Neuronal stem cell (in vitro differentiated cells): ENCODE measurements around the gene MCU.
"Not testable (repeated sequence)": the region's sequence is repeated elsewhere in the genome, so short reads cannot be mapped to it uniquely, and the experiment has no call there.

ENCODE experiments used
- DNase-seq: peaks from one replicate; pipeline ENCODE4 v3.0.0-alpha.2; 2013; ENCODE audit warnings: low spot score
- H2AFZ ChIP-seq: one replicate; pipeline ENCODE4 v1.6.1; 2013; ENCODE audit warnings: mild to moderate bottlenecking, low read length, inconsistent platforms
- H2AK5ac ChIP-seq: 2 replicates; pipeline ENCODE4 v1.6.1; 2013; ENCODE audit warnings: low read depth, mild to moderate bottlenecking, inconsistent platforms, low read length, moderate library complexity, mixed read lengths
- H2BK120ac ChIP-seq: 2 replicates; pipeline ENCODE4 v1.6.1; 2013; ENCODE audit warnings: low read depth, mild to moderate bottlenecking, inconsistent platforms, low read length, moderate library complexity, mixed read lengths
- H2BK12ac ChIP-seq: one replicate; pipeline ENCODE4 v1.6.1; 2013; ENCODE audit warnings: low read length, inconsistent platforms
- H2BK15ac ChIP-seq: 2 replicates; pipeline ENCODE4 v1.6.1; 2013; ENCODE audit warnings: mild to moderate bottlenecking, low read length, inconsistent platforms, mixed read lengths
- H2BK5ac ChIP-seq: one replicate; pipeline ENCODE4 v1.6.1; 2013; ENCODE audit warnings: inconsistent platforms, mild to moderate bottlenecking, low read length, moderate library complexity
- H3K14ac ChIP-seq: one replicate; pipeline ENCODE4 v1.6.1; 2013; ENCODE audit warnings: low read length, inconsistent platforms
- H3K18ac ChIP-seq: 2 replicates; pipeline ENCODE4 v1.6.1; 2013; ENCODE audit warnings: low read length, inconsistent platforms
- H3K23ac ChIP-seq: 2 replicates; pipeline ENCODE4 v1.6.1; 2013; ENCODE audit warnings: low read depth, mild to moderate bottlenecking, mixed read lengths, low read length, inconsistent platforms; ENCODE audit not compliant: poor library complexity
- H3K27ac ChIP-seq: replicated peaks from 3 replicates; pipeline ENCODE4 v1.5.1; 2013; ENCODE audit warnings: low read length, inconsistent platforms
- H3K27me3 ChIP-seq, 3 experiments: 2 replicates each; pipeline ENCODE4 v1.6.1; 2013; ENCODE audit warnings: low read length in 3 of 3, mild to moderate bottlenecking in 2 of 3, inconsistent platforms in 1 of 3, low read depth in 1 of 3, mixed read lengths in 1 of 3, moderate library complexity in 1 of 3; ENCODE audit not compliant: control insufficient read depth in 3 of 3, insufficient read depth in 3 of 3
- H3K36me3 ChIP-seq, 2 donors: replicated peaks in 1 of 2; 2 replicates each; pipeline ENCODE4 v1.6.1; 2013; ENCODE audit warnings: low read length in 2 of 2; ENCODE audit not compliant: control insufficient read depth in 2 of 2, insufficient read depth in 2 of 2
- H3K4ac ChIP-seq: 2 replicates; pipeline ENCODE4 v1.6.1; 2013; ENCODE audit warnings: inconsistent platforms, mild to moderate bottlenecking, low read length, moderate library complexity
- H3K4me1 ChIP-seq, 2 donors: 1 replicate in 1 of 2; 2 replicates in 1 of 2; pipeline ENCODE4 v1.6.1; 2013; ENCODE audit warnings: low read length in 2 of 2, low read depth in 1 of 2; ENCODE audit not compliant: control insufficient read depth in 2 of 2, insufficient read depth in 1 of 2
- H3K4me2 ChIP-seq: one replicate; pipeline ENCODE4 v1.6.1; 2013; ENCODE audit warnings: mild to moderate bottlenecking, low read length, inconsistent platforms; ENCODE audit not compliant: insufficient read depth, poor library complexity, severe bottlenecking
- H3K4me3 ChIP-seq, 2 donors: 2 replicates each; pipeline ENCODE4 v1.5.1; 2013; ENCODE audit warnings: low read length in 2 of 2, mild to moderate bottlenecking in 2 of 2, inconsistent platforms in 1 of 2, moderate library complexity in 1 of 2
- H3K79me1 ChIP-seq: one replicate; pipeline ENCODE4 v1.6.1; 2013; ENCODE audit warnings: low read depth, mild to moderate bottlenecking, inconsistent platforms, low read length, moderate library complexity
- H3K9ac ChIP-seq: one replicate; pipeline ENCODE4 v1.6.1; 2013; ENCODE audit warnings: mild to moderate bottlenecking, low read depth, low read length, inconsistent platforms; ENCODE audit not compliant: poor library complexity
- H3K9me3 ChIP-seq, 2 donors: replicated peaks in 1 of 2; 2 replicates each; pipeline versions ENCODE3 to v1.6.1; 2013; ENCODE audit warnings: low read length in 2 of 2, mild to moderate bottlenecking in 2 of 2, inconsistent platforms in 1 of 2, low read depth in 1 of 2, mixed read lengths in 1 of 2, moderate library complexity in 1 of 2; ENCODE audit not compliant: control insufficient read depth in 2 of 2, insufficient read depth in 1 of 2
- H4K8ac ChIP-seq: one replicate; pipeline ENCODE4 v1.6.1; 2013; ENCODE audit warnings: low read depth, mild to moderate bottlenecking, inconsistent platforms, low read length, moderate library complexity
- H4K91ac ChIP-seq: one replicate; pipeline ENCODE4 v1.6.1; 2013; ENCODE audit warnings: low read length, low read depth, mild to moderate bottlenecking, inconsistent platforms; ENCODE audit not compliant: poor library complexity
- WGBS, 2 donors: extraction: QIAGEN DNeasy Blood & Tissue Kit; methylation state at CpG; one replicate each; pipeline ENCODE4 v1.1.7; 2013; ENCODE audit warnings: missing lambda C conversion rate in 2 of 2, mixed read lengths in 1 of 2; ENCODE audit not compliant: insufficient read length in 2 of 2, insufficient replicate concordance in 1 of 2; ENCODE audit errors: extremely low coverage in 2 of 2; 5-methylcytosine and 5-hydroxymethylcytosine counted together

MCU gene

DNA sequence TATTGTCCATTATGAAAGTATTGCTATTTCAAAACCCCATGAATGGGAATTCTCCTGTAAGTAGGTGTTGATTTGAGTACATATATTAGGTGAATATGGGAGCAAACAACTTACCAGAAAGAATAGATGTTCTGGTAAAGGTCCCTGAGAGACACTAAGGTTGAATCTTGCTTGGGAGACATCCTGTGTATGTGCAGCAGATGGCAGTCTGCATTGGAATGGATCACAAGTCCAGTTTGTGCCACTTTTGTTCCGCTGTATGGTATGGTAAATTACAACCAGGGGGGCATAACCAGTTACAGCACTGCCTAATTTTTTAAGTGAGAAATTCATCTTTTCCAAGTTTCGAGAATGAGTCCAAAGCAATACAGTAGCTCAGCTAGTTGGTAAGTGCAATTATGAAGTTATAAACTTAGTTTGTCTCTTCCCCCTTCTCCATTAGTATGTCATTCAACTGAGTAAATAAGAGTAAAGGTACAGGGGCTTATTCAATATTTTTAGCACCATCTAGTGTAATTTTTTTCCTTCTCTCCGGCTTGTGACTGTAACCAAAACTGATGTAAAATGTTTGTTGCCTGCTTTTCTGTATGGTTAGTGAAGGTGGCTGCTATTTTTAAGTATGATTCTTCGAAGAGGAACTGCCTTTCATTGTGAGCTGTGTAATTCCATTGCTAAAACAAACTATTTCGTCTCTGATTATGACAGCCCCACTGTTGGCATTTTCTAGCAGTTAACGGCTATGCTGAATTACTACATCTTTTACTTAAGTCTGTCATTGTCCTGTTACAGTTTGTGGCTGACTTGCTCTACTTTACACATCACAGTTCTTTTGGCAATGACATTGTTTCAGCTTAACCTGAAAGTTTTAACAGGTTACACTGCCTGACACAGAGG lies 2.8 kb downstream of the MCU start:
- no peak for DNase-seq
- no peak overlapping the region for H3K14ac ChIP-seq
- H4K91ac ChIP-seq: no peak overlapping the region
- H3K18ac ChIP-seq: no peak overlapping the region
- peaks cover 0 to 2% (median 0%) of the 10 kb centered on the region in 3 experiments for H3K27me3 ChIP-seq
- H3K4me3 ChIP-seq: no peak overlapping the region
- H3K9me3 ChIP-seq: no peaks in the 10 kb centered on the region
- WGBS, 2 donors: no CpG with 5 or more reads among the region's 6 CpGs
- no peak overlapping the region for H3K27ac ChIP-seq
- H4K8ac ChIP-seq: no peak overlapping the region
- no peak overlapping the region for H2BK15ac ChIP-seq
- no peak overlapping the region for H3K23ac ChIP-seq
- no peak overlapping the region for H3K9ac ChIP-seq
- peaks cover 8% of the 10 kb centered on the region for H3K79me1 ChIP-seq
- no peak overlapping the region for H3K4ac ChIP-seq
- no peak overlapping the region for H2AK5ac ChIP-seq
- H2BK5ac ChIP-seq: no peak overlapping the region
- peaks cover 2 to 8% of the 10 kb centered on the region in 2 donors for H3K4me1 ChIP-seq
- H2BK120ac ChIP-seq: no peak overlapping the region
- no peak overlapping the region for H3K4me2 ChIP-seq
- no peaks in the 10 kb centered on the region for H3K36me3 ChIP-seq
- no peak overlapping the region for H2AFZ ChIP-seq
- no peak overlapping the region for H2BK12ac ChIP-seq

- Histone ChIP-seq H2AFZ (no peak overlapping the region), H3K23ac (no peak overlapping the region), H3K27ac (no peak overlapping the region), H3K4ac (no peak overlapping the region), H3K18ac (no peak overlapping the region), H3K9me3 (no peaks in the 10 kb centered on the region), H3K4me1 (peaks cover 2 to 8% of the 10 kb centered on the region in 2 donors), H3K79me1 (peaks cover 8% of the 10 kb centered on the region), H3K27me3 (peaks cover 0 to 2% (median 0%) of the 10 kb centered on the region in 3 experiments), H3K4me3 (no peak overlapping the region), H2BK5ac (no peak overlapping the region), H3K36me3 (no peaks in the 10 kb centered on the region), H4K8ac (no peak overlapping the region), H3K9ac (no peak overlapping the region), H2AK5ac (no peak overlapping the region), H2BK12ac (no peak overlapping the region), H4K91ac (no peak overlapping the region), H3K14ac (no peak overlapping the region), H2BK15ac (no peak overlapping the region), H2BK120ac (no peak overlapping the region), H3K4me2 (no peak overlapping the region)
- WGBS, 2 donors: no CpG with 5 or more reads among the region's 3 CpGs
- no peak for DNase-seq
These were observed 3.6 kb downstream of the MCU start for GRCh38 chr10:72695496-72695895.

DNA sequence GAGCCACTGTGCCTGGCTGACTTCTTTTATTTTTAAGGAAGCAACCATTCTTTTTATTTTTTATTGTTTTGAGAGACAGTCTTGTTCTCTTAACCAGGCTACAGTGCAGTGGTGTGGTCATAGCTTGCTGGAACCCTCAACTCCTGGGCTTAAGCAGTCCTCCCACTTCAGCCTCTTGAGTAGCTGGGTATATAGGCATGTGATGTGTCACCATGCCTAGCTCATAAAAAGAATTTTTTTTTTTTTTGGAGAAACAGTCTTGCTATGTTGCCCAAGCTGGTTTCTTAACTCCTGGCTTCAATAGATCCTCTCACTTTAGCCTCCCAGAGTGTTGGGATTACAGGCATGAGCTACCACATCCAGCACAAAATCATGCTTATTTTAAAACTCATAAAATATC lies 5.8 kb downstream of the MCU start:
- H3K4me2 ChIP-seq: no peak overlapping the region
- H2BK120ac ChIP-seq: no peak overlapping the region
- peaks cover 4% of the 10 kb centered on the region for H3K79me1 ChIP-seq
- no peak overlapping the region for H2BK15ac ChIP-seq
- no peak overlapping the region for H4K91ac ChIP-seq
- no peak overlapping the region for H2AK5ac ChIP-seq
- DNase-seq: no peak
- peaks cover 2 to 8% of the 10 kb centered on the region in 2 donors for H3K4me1 ChIP-seq
- no peak overlapping the region for H3K14ac ChIP-seq
- no peak overlapping the region for H2BK12ac ChIP-seq
- peaks cover 0 to 2% of the 10 kb centered on the region in 2 donors for H3K9me3 ChIP-seq
- no peak overlapping the region for H3K4ac ChIP-seq
- no peak overlapping the region for H2AFZ ChIP-seq
- H3K36me3 ChIP-seq: peaks cover 0 to 2% of the 10 kb centered on the region in 2 donors
- H3K27me3 ChIP-seq: peaks cover 0 to 2% (median 0%) of the 10 kb centered on the region in 3 experiments
- H3K4me3 ChIP-seq: no peak overlapping the region
- no peak overlapping the region for H3K27ac ChIP-seq
- H3K9ac ChIP-seq: no peak overlapping the region
- H4K8ac ChIP-seq: no peak overlapping the region
- no peak overlapping the region for H3K18ac ChIP-seq
- H2BK5ac ChIP-seq: no peak overlapping the region
- no peak overlapping the region for H3K23ac ChIP-seq

- not testable (repeated sequence) for H3K4me2 ChIP-seq, H4K91ac ChIP-seq, H3K27ac ChIP-seq, H3K9me3 ChIP-seq, H2AK5ac ChIP-seq, H2BK120ac ChIP-seq, H3K36me3 ChIP-seq, H2BK15ac ChIP-seq, H2BK12ac ChIP-seq, H3K79me1 ChIP-seq, H2BK5ac ChIP-seq, H3K4me3 ChIP-seq, H3K18ac ChIP-seq, H4K8ac ChIP-seq, H3K27me3 ChIP-seq, H3K4me1 ChIP-seq, H3K14ac ChIP-seq, H3K4ac ChIP-seq, DNase-seq, H3K23ac ChIP-seq, H3K9ac ChIP-seq, H2AFZ ChIP-seq
- WGBS, 2 donors: no CpG with 5 or more reads among the region's 5 CpGs
These were observed 10.5 kb downstream of the MCU start for GRCh38 chr10:72702465-72702864.
